Hindlimb muscle (tissue), 1 donor: ENCODE data around the gene CADM1. TPM values are rescaled to one million over a fixed set of nuclear protein-coding genes. Genes with fewer than 3 reads are reported as not detected.

Experiments
- DNase-seq: peaks from one replicate; pipeline ENCODE4 v3.0.0-alpha.2; 2013
- polyA plus RNA-seq: library from polyadenylated mRNA; unstranded; fragments of 120-200 nt; gene quantifications from one replicate; pipeline ENCODE4 v1.2.1, GENCODE V29; 2013; ENCODE audit not compliant: insufficient read length

The CADM1 gene
- polyA plus RNA-seq, 1 donor, result 23.1 TPM

DNA sequence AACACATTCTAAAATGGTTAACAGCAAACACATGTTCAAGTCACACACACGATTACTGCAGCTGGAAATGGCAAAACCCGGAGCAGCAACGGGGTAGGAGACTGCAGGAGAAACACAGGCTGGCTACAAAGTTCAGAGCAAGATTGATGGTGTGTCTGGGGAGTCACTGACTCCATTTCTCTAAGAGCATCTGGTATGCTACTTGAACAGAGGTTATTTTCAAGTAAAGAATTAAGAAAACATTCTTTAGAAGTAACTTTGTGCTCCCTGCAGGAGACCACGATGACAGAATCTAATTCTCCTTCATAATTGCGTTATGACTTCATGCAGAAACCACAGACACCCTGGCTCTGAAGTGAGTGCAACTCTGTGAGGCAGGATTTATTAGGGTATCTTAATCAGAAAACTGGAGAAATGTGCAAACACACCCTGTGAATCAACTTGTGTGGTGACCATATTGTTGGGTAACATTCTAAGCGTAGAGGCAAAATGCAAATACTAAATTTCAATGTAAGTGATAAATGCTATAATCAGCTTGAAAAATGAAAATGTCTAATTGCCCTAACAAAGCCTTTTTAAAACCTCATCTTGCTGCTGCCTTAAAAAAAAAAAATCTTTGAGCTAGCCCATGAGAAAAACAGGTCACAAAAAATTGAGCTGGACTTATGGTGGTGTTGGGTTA lies 303.0 kb downstream of the CADM1 start:
- peak; percentile 50 for DNase-seq

DNA sequence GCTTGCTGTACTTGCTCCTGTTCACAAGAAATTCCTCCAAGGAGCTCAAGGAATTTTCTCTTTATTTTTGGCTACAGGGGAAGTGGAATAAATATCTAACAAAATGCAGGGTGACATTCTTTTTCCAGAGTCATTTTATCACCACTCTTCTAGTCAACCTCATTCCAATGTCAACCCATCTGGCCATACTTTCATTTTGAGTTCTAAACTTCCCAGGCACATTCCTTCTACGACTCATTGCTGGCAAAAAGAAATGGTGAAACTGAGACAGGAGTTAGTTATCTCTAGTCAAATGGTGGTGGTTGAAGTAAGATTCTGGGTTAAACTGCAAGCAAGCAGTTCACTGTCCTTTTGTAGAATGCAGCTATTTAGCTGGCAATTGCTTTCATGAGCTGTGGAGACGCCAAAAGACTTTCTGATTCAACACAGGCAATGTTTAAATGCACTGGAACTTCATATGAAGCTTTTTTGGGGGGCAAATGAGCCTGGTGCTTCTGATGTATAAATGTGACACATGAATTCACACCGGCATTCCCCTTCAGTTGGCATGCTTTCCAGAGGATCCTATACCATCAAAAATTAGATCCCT lies 304.6 kb downstream of the CADM1 start:
- DNase-seq, result no peak

DNA sequence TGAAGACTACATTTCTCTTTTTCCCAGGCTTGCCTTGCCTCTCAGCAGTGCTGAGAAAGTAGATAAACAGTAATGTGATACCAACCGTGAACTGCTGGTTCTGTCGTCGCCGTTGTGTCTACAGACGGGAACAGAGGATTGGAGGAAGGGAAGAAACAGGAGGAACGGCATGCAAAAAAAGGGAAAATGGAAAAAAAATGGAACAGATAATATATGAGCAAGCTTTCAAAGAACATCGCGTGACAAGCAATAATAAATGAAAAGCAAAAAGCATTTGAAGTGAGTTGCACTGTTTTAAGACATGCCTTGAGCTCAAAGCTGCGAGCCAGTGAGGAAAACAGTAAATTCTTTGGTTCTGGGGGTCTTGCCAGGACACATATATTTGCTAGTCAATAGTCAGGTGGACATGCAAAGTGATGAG lies 305.9 kb downstream of the CADM1 start:
- DNase-seq, result no peak

DNA sequence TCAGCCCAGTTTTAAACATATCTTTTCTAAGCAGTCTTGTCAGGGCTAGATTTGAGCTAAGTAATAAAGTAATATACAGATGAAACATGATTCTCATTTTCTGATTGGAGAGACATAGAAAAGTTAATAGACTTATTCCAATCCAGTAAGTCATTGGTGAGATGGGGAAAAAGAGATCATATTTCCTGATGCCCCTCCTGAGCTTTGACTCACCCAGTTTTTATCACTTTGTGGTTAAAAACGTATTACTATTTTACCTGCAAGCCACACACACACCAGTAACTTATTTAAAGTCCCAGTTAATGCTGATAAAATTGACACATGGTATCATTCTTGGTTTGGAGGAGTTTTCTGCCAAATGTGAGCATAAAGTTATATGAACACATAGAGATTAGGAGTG lies 306.8 kb downstream of the CADM1 start:
- no peak for DNase-seq

DNA sequence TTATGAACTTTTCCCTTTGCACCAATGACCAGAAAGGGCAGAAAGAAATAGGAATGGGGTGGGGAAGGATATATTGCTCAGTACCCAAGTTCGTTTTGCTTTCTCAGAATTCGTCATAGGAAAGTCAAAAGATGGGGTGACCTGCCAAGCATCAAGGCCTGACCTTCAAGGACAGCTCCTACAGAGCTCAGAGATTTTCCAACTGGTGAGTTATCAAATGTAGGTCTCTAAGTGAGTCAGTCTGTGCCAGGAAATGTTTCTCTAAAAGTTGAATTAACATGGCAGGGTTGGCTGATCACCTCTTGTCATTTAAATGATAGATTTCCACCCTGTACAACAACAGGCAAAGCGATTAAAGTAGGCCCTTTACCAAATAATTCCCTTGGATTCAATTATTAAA lies 307.2 kb downstream of the CADM1 start:
- no peak for DNase-seq

DNA sequence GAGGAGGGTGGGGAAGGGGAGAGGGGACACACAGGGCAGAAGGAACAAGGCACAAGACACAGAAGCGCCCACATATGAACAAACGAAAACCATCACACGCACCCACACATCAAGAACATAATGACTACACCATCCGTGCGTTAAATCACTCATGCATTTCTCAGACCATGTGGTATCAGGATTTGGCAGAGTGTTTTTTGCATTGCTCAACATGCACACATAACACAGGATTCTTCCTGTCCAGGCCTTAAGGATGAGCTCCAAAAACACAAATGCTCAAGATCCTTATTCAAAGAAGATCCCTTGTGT lies 309.5 kb downstream of the CADM1 start:
- peak; percentile 32 for DNase-seq

DNA sequence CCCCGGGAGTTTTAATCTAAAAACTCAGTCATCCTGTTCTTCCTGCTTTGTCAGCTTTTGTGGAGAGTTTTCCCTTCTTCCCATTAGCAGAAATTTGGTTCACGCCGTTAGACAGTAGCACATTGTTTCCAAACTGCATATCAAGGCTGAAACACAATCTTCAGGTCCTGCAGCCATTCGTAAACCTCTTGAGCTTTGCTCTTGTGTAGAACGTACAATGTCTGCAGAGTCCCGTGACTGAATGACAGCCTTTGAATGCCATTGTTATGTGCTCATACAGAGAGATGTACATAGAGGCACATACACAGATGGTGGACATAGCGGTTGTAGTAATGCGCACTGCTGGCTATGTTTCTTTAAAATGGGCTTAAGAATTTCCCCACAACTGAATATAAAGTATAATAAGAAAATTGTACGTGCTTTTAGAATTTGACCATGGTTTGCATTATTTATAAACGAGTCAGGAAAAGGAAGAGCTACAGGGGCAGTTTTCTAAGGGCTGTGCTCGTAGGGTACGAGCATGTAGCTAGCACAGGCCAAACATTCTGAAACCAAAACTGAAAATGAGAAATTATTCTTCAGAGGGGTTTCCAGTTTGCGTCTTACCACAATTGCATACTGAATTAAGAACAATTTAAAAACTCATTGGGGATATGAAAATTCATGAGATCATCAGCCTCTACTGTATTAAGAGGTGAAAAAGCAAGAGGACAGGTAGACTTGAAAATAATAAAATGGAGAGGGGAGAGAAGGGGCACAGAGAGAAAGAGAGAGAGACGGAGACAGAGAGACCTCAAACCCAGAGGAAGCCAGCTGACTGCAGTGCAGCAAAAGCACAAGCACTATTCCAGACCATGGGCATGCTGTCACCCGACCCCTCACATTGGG lies 310.1 kb downstream of the CADM1 start:
- DNase-seq, result no peak

DNA sequence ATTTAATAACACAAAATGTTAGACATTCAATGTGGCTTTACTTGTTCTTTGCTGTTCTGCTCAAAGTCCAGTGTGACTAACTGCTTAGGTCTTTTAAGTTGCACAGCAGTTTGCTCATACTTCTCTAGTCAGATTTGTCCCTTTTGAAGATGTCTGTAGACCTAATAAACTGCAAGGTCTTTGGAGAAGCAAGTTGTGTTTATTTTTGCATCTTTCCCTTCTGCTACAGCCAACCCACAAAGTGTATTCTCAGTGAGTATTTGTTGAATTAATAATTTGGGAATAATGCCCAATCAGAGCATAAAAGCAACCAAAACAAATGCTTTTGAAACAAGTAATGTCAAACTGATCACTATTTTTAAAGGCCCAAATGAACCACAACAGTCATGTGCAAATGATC lies 312.5 kb downstream of the CADM1 start:
- DNase-seq, result no peak

DNA sequence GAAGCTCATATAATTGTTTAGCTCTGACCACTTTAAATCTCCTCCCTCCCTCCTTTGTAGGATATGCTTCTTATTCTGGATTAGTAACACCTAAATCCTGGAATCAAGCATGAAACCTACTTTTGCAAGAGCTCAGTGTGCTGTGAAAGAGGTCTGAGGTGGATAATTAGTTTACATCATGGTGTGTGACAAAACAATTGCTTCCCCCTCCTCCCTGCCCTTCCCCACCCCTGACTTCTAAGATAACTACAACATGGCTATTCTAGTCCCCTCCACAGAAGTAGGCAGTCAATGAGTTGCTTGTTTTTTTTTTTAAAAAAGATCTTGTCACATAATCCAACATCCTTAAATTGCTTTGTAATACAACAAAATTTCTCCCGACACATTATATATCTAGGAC lies 314.0 kb downstream of the CADM1 start:
- DNase-seq, result no peak

DNA sequence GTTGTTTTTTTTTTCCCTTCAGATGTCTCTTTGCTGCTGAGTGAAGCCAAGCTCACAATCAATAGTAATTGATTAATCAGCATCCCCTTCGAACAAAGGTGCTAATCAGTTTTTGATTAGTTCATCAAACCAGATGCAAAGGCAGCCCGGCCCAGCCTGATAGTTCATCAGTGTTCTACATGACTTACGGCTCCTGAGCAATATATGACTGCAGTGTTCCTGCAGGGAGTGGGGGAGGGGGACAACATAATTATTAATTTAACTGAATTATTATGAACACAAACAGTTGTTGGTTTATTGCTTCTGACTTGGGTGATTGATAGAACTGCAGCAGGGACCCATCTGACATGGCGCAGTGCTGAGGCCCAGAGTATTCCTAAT lies 315.3 kb downstream of the CADM1 start:
- DNase-seq, result no peak

DNA sequence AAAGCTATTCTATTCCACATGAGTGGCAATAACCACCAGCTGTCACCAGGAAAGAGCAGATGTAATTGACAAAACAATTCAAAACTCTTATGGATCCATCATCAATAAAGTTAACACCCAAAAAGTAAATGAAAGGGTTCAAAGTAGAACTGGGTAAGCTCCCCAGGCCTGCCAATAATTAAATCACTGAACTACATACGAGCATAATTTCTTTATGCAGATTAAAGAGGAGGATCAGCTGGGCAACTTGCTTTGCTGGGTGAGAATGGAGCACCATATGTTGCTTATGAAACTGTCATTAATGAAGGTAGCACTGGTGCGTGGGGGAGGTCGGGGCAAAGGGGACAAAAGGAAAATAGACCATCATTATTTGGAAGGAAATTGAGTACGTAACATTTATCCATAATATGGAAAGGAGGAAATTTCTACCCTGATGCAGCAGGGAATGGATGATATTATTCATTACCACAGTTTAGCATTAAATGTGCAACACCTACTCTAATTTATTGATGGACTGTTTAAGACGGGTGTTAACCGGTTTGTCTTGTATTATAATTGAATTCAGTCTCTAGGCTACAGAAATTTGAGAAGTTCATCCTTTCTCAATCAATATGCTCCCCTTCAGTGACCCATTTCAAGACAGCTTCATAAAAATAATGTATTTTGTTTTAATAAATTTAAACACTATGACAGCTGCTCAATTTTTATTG lies 315.9 kb downstream of the CADM1 start:
- no peak for DNase-seq

DNA sequence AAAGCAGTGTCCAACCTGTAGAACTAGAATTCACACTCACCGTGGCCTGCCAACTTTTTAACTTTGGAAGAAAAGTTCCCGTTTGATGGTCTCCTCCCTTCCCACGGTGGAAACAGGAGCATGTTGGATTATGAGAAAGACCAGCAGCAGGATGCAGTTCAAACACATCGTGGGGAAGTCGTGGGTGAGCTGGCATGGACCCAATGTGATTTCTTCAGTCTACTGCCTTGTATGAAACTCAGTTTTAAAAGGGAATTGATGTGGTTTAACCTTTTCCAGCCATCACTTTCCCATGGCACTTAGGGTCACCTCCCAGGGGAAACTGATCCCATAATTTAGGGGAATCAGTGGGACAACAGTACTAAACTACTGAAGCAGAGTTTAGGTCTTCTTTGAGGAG lies 318.3 kb downstream of the CADM1 start:
- no peak for DNase-seq

DNA sequence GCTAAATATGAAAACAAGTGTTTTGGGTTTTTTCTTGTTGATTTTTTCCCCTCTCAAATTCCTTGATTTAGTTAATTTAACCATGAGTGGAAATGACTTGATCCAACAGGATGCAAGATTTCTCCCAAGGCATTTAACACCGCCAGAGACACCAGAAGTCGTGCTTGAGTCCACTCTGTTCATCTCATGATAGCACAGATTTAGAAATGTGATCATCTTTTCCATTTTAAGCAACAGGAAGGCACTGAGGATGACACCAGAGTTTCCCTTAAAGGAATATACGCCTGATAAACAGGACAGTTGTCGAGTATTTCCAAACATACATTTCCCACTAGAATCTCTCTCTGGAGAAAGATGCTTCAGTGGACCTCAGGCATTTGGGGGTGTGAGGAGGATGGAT lies 318.7 kb downstream of the CADM1 start:
- no peak for DNase-seq

DNA sequence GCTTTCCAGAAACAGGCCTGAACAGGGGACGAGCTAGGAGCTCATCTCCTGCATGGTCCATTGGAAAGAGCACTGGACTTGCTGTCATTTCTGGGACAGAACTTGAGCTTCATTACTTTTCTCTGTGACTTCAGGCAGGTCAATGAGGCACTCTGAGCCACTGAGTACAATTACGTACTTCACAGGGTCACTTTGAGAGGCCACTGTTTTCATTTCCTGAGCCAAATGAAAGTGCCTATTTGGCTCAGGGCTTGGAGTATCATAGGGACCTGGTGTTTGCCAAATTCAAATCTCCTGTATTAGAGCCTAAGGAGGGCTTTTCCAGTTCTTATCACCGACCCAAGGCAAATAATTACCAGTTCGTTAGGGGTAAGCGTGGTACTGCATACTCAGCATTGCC lies 319.3 kb downstream of the CADM1 start:
- no peak for DNase-seq

DNA sequence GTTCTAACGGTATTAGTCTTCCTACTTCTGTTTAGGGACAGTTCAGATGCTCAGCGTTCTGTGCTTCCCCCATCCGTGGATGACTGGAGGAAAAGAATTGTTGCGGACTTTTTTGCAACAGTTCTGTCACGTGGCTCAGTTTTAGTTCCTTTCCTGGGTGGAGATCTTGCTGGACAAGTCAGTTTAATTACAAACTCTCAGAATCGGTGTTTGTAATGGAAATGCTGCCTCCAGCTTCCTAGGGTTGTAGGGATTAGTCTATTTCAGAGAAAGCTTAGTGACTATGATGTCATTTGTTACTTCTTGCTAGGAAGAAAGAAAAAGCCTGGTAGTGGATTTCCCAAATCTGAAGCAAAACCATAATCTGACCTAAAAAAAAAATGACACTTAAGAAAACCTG lies 320.4 kb downstream of the CADM1 start:
- DNase-seq, result no peak

DNA sequence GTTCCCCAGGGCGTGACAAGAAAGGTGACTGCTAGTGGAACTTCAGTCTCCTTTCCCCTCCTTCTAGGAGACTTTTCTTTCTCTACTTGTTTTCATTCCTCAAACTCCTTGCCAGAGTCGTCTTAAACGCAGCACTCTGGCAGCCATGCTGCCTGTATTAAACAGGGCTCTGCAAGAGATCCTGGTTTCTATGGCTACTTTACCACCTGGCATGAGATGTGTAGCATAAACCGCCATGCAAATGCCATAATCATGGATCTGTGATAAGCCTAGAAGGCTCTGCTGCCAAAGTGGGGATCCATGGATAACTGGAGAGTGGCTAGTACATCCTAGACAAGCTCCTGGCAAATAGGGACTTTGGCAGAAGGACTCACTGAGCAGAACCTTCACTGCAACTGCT lies 321.1 kb downstream of the CADM1 start:
- DNase-seq, result no peak

DNA sequence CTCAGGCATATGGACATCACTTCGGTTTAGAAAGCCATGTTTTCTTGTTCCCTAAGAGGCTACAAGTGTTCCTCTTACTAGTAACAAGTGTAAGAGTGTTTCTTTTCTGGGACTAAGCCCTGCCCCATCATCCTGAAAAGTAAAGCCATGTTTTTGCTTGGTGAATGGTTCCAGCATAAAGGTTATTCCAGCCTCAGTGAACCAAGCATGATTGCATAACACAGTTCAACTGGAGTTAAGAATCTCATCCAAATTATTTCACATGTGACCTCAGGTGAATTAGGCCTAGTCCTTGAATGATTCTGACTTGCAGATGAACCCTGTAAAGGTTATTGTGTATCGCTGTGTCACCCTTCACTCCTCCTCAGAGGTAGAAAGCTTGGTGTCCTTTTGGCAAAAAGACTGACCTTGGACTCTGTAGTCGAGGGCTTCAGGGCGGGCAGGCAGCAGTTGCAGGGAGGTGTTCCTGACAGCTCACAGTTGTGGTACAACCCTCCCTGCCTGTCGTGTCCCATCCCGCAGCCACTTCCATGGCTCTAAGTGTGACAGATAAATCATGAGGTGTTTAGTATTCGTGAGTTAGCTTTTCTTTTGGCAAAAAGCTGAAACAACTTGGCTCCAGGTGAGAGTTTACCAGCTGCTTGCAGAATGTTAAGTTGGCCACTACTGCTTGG lies 321.8 kb downstream of the CADM1 start:
- DNase-seq, result no peak

DNA sequence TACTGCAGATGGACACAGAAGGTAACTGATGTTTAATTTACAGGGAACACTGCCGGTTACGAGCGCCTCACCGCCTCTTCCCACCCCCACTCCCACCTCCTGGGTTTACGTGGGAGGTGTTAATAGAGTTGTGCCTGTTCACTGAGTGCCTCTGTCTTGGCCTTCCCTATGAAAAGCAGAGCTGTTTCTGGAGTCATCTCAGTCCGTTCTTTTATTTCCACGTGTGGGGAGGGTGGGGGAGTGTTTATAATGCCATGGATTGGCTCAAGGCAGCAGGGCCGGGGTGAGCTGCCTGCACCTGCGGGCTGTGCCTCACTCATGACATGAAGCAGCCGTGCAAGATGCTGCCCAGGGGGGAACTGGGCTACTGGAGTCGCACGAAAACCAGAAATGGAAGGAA lies 322.7 kb downstream of the CADM1 start:
- DNase-seq, result no peak

DNA sequence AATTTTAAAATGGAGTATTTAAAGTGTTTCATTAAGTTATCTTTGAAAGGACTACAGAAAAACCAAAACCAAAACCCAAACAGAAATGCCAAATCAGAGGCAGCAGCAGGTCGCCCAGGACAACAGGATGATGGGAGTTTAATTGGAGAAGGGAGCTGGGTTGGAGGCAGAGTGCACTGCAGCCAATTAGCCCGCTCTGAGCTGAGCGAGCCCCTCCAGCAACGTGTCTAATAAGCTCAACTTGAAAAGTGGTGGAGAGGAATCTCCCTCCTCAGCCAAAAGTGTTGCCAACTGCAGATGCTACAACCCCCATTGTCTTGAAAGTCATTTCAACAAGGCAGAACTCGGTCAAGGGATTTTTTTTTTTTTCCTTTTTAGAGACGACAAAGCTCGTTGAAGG lies 323.9 kb downstream of the CADM1 start:
- DNase-seq, result no peak

DNA sequence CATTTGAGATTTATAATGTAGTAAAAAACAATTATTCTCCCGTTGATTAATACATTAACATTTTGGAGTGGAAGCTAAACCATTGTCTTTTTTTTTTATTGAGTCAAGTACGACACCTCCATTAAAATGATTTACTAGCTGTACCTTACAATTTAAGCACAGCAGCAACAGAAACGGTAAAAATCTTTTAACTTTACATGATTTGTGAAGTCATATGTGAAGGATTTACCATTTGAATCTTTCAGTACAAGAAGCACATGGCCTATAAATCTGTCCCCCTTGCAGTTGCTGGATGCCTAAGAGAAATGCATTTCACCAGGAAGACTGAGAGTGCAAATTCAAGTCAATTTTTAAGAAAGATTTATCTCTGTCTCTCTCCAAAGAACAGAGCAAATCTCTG lies 324.6 kb downstream of the CADM1 start:
- no peak for DNase-seq

DNA sequence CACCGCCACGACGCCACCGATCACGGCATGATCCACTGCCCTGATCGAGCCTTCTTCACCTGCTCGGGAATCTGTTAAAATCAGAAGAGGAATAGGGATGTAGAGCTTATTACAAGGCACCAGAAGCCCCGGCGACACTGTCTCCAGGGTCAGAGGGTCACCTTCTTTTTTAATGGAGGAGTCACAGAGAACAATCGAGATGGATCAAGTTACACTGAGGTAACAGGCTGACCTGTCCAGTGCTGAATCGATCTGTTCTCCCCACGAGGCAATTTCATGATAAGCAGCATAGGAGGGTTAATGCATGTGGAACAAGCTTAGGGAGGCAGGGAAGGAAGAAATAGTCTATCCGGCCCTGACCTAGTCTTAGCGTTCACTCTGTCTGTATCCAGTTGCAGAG lies 325.5 kb downstream of the CADM1 start:
- DNase-seq, result no peak

DNA sequence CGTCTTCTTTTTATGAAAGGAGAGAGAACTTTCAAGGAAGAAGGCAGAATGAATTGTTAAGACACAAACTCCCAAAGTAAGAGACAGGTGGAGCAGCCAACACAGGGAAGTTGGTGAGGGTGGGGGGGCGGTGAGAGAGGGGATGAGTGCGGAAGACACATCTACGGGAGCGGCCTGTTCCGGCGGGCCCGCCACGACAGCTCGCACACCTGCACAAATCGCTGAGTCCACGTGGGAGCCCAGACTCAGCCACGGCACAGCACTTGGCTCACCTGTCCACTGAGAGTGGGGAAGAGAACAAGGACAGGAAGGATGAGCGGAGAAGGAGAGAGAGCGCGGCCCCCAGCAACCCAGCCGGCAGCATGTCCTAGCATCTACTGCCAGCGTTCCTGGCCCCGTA lies 331.1 kb downstream of the CADM1 start:
- DNase-seq, result no peak
